RWPE1 (cell line): Measurements from ENCODE around the gene KLK1.
"Not testable (repeated sequence)": the region's sequence is repeated elsewhere in the genome, so short reads cannot be mapped to it uniquely, and the experiment has no call there.

Experiments used
- CTCF ChIA-PET: fragments of 350-600 bp; sonication (Branson Sonifier 250); formaldehyde crosslinking; extraction: SDS; loops from one replicate; lab custom pipeline; 2021; lab: Yijun Ruan, JAX
- POLR2A ChIA-PET: fragments of 400-600 bp; formaldehyde crosslinking; extraction: SDS; loops from one replicate; lab custom pipeline; 2020; ENCODE audit warnings: antibody characterized with exemption; ENCODE audit not compliant: low non-redundant PET; lab: Yijun Ruan, JAX
- DNase-seq: peaks from one replicate; pipeline ENCODE4 v3.0.0; 2012; ENCODE audit warnings: low spot score
- H3K27ac ChIP-seq: fragments of 450-650 bp; 2 replicates; pipeline ENCODE4 v1.5.1; 2017
- CTCF ChIP-seq: fragments of 450-650 bp; conservative IDR thresholded peaks from 2 replicates; pipeline ENCODE4 v1.5.1; 2017; ENCODE audit warnings: low read depth, mild to moderate bottlenecking

Gene KLK1

GRCh38 chr19:50772476-50772875 lies 51.1 kb downstream of the KLK1 start:
- TF ChIP-seq CTCF: no peak
- CTCF ChIA-PET: interaction anchor here (0.8 to 1.6 kb wide), 2 partner anchors 48 to 1165 kb away, joined by 3 to 4 read pairs; no protein-coding TSS in a partner anchor
- no peak for DNase-seq
- POLR2A ChIA-PET: no interaction called here
- no peak overlapping the region for H3K27ac ChIP-seq

DNA sequence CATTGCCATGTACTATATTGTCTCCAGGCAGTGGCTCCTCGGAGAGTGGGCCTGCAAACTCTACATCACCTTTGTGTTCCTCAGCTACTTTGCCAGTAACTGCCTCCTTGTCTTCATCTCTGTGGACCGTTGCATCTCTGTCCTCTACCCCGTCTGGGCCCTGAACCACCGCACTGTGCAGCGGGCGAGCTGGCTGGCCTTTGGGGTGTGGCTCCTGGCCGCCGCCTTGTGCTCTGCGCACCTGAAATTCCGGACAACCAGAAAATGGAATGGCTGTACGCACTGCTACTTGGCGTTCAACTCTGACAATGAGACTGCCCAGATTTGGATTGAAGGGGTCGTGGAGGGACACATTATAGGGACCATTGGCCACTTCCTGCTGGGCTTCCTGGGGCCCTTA lies 52.7 kb downstream of the KLK1 start:
- no peak for DNase-seq
- no peak for TF ChIP-seq CTCF
- no peak overlapping the region for H3K27ac ChIP-seq
- ChIA-PET POLR2A (no interaction called here), CTCF (no interaction called here)

- CTCF ChIA-PET, DNase-seq, POLR2A ChIA-PET, H3K27ac ChIP-seq: not testable (repeated sequence)
Measured at GRCh38 chr19:50770164-50770563, 53.4 kb downstream of the KLK1 start, which contains the start of gene GPR32. Gene GPR32, plus strand, starts transcription at chr19:50770464. Its CDS starts 137 bp downstream, at chr19:50770601.
